WTC11 (cell line): ENCODE measurements around the gene FMNL3. TPM values are rescaled to one million over a fixed set of nuclear protein-coding genes. Genes with fewer than 3 reads are reported as not detected.

Experiments used
- ATAC-seq: fragments of 200-7000 bp; cut with Tn5 transposase; 2 replicates; pipeline ENCODE4 v1.10.0; 2021; ENCODE audit warnings: mild to moderate bottlenecking, moderate library complexity
- CTCF ChIA-PET: fragments of 300-600 bp; sonication (Branson Sonifier 250); formaldehyde crosslinking; loops from one replicate; lab custom pipeline; 2021; ENCODE audit warnings: antibody characterized with exemption; lab: Charles Lee
- POLR2A ChIA-PET: fragments of 350-600 bp; sonication (Branson Sonifier 250); formaldehyde crosslinking; loops from one replicate; lab custom pipeline; 2021; ENCODE audit warnings: antibody characterized with exemption; lab: Charles Lee
- DNase-seq: peaks from one replicate; pipeline ENCODE4 v3.0.0; 2021; ENCODE audit warnings: low spot score
- H3K27ac Mint-ChIP-seq: 2 replicates; pipeline ENCODE4 v1.8.0; 2021; ENCODE audit warnings: mixed read lengths
- H3K27me3 Mint-ChIP-seq: 2 replicates; pipeline ENCODE4 v1.8.0; 2021; ENCODE audit warnings: low read depth, mild to moderate bottlenecking, moderate library complexity, mixed read lengths
- H3K36me3 Mint-ChIP-seq: 2 replicates; pipeline ENCODE4 v1.8.0; 2021; ENCODE audit warnings: mixed read lengths
- H3K4me1 Mint-ChIP-seq: 2 replicates; pipeline ENCODE4 v1.8.0; 2022; ENCODE audit warnings: mixed read lengths
- H3K4me3 Mint-ChIP-seq: 2 replicates; pipeline ENCODE4 v1.8.0; 2021; ENCODE audit warnings: mild to moderate bottlenecking, moderate library complexity, mixed read lengths
- H3K9me3 Mint-ChIP-seq: 2 replicates; pipeline ENCODE4 v1.8.0; 2021; ENCODE audit warnings: mixed read lengths
- AFF4 ChIP-seq: sonication (generic); formaldehyde crosslinking; IDR thresholded peaks from 2 replicates; pipeline ENCODE4 v1.8.1; 2023; ENCODE audit warnings: mild to moderate bottlenecking, missing genetic modification reagents, borderline replicate concordance
- ARID4B ChIP-seq: sonication (generic); formaldehyde crosslinking; IDR thresholded peaks from 2 replicates; pipeline ENCODE4 v1.8.0; 2023; ENCODE audit warnings: missing genetic modification reagents, mild to moderate bottlenecking, borderline replicate concordance
- ATF6 ChIP-seq: sonication (generic); formaldehyde crosslinking; IDR thresholded peaks from 2 replicates; pipeline ENCODE4 v1.8.1; 2023; ENCODE audit warnings: mild to moderate bottlenecking, missing genetic modification reagents
- CBFB ChIP-seq: sonication (generic); formaldehyde crosslinking; IDR thresholded peaks from 2 replicates; pipeline ENCODE4 v1.8.1; 2022; ENCODE audit warnings: mild to moderate bottlenecking, low read depth, missing genetic modification reagents
- E2F1 ChIP-seq: sonication (generic); formaldehyde crosslinking; IDR thresholded peaks from 2 replicates; pipeline ENCODE4 v1.8.0; 2022; ENCODE audit warnings: mild to moderate bottlenecking, missing genetic modification reagents
- ELF4 ChIP-seq: sonication (generic); formaldehyde crosslinking; IDR thresholded peaks from 2 replicates; pipeline ENCODE4 v1.8.1; 2022; ENCODE audit warnings: low read depth, mild to moderate bottlenecking, moderate library complexity, missing genetic modification reagents
- ETV6 ChIP-seq: sonication (generic); formaldehyde crosslinking; IDR thresholded peaks from 2 replicates; pipeline ENCODE4 v1.8.1; 2022; ENCODE audit warnings: mild to moderate bottlenecking, missing genetic modification reagents
- JUN ChIP-seq: sonication (generic); formaldehyde crosslinking; IDR thresholded peaks from 2 replicates; pipeline ENCODE4 v1.8.0; 2023; ENCODE audit warnings: mild to moderate bottlenecking, missing genetic modification reagents
- MXD4 ChIP-seq: fragments of 250-450 bp; sonication (Bioruptor Pico); IDR thresholded peaks from 2 replicates; pipeline ENCODE4 v1.8.0; 2021; ENCODE audit warnings: mild to moderate bottlenecking, moderate library complexity, borderline replicate concordance
- USF1 ChIP-seq: sonication (generic); formaldehyde crosslinking; IDR thresholded peaks from 2 replicates; pipeline ENCODE4 v1.8.0; 2022; ENCODE audit warnings: mild to moderate bottlenecking, missing genetic modification reagents
- ZBTB21 ChIP-seq: sonication (generic); formaldehyde crosslinking; IDR thresholded peaks from 2 replicates; pipeline ENCODE4 v1.8.1; 2023; ENCODE audit warnings: mild to moderate bottlenecking, missing genetic modification reagents, borderline replicate concordance
- ZNF423 ChIP-seq: fragments of 250-450 bp; sonication (Bioruptor Pico); IDR thresholded peaks from 2 replicates; pipeline ENCODE4 v2.1.2; 2022; ENCODE audit warnings: mild to moderate bottlenecking, moderate library complexity
- ZNF532 ChIP-seq: fragments of 250-450 bp; sonication (Bioruptor Pico); IDR thresholded peaks from 2 replicates; pipeline ENCODE4 v1.9.0; 2021; ENCODE audit warnings: mild to moderate bottlenecking, borderline replicate concordance
- total RNA-seq: library from RNA; stranded (reverse); gene quantifications from 3 replicates; pipeline ENCODE4 v1.2.3, GENCODE V29; 2021
- TF ChIP-seq, protein P1 (sequence below): fragments of 200-600 bp; IDR thresholded peaks from 2 replicates; pipeline ENCODE4 v1.8.0; 2022; ENCODE audit warnings: antibody characterized with exemption

Gene FMNL3
- total RNA-seq, 1 experiment from 2014 or later, result 19.3 TPM

GRCh38 chr12:49698619-49699545, 8.3 kb downstream of the FMNL3 start (continued):
- TF ChIP-seq AFF4 (CRISPR knock-in tag) (no peak), ZNF532 (CRISPR knock-in tag) (no peak), JUN (CRISPR knock-in tag) (no peak), ELF4 (CRISPR knock-in tag) (no peak), ARID4B (CRISPR knock-in tag) (no peak), CBFB (CRISPR knock-in tag) (no peak)

DNA sequence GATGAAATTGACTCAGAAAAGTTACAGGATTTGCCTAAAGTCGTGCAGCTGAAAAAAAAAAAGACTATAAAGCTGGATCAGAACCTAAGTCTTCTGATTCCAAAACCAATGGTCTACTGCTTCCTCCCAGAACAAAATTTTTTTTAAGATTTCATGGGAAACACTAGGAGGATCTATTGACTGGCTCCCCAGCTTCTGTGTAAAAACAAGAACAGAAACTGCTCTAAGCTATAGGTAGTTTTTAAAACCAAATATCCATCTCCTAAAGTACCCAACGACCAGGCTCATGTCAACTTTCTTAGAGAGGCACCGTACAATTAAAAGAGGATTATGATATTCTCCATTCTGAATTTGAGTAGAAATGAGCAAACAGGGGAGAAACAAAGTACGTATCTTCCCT, 9.4 kb downstream of the FMNL3 start:
- no peaks in the 10 kb centered on the region for H3K9me3 Mint-ChIP-seq
- H3K4me3 Mint-ChIP-seq, result peak overlapping the region; percentile 69
- peaks cover 65% of the 10 kb centered on the region for H3K4me1 Mint-ChIP-seq
- no peaks in the 10 kb centered on the region for H3K36me3 Mint-ChIP-seq
- no peak for ATAC-seq
- H3K27ac Mint-ChIP-seq, result peak overlapping the region; percentile 99
- DNase-seq, result no peak
- ChIA-PET CTCF (interaction anchor here (1.4 to 5.5 kb wide), 2 partner anchors 15 to 43 kb away, joined by 4 to 38 read pairs; partner anchors contain the start of gene TMBIM6), POLR2A (interaction anchor here (0.7 to 1.9 kb wide), 3 partner anchors 9 to 44 kb away, joined by 3 to 6 read pairs (median 3); partner anchors contain the start of gene TMBIM6)
- no peaks in the 10 kb centered on the region for H3K27me3 Mint-ChIP-seq
- TF ChIP-seq ETV6 (no peak), ZNF423 (CRISPR knock-in tag) (no peak), ATF6 (CRISPR knock-in tag) (no peak), USF1 (CRISPR knock-in tag) (no peak), E2F1 (no peak), MXD4 (no peak), ZBTB21 (CRISPR knock-in tag) (no peak)
- TF ChIP-seq, protein P1, sequence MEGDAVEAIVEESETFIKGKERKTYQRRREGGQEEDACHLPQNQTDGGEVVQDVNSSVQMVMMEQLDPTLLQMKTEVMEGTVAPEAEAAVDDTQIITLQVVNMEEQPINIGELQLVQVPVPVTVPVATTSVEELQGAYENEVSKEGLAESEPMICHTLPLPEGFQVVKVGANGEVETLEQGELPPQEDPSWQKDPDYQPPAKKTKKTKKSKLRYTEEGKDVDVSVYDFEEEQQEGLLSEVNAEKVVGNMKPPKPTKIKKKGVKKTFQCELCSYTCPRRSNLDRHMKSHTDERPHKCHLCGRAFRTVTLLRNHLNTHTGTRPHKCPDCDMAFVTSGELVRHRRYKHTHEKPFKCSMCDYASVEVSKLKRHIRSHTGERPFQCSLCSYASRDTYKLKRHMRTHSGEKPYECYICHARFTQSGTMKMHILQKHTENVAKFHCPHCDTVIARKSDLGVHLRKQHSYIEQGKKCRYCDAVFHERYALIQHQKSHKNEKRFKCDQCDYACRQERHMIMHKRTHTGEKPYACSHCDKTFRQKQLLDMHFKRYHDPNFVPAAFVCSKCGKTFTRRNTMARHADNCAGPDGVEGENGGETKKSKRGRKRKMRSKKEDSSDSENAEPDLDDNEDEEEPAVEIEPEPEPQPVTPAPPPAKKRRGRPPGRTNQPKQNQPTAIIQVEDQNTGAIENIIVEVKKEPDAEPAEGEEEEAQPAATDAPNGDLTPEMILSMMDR, result no peak
